NCI-H146 (cell line): ENCODE results near the gene PPT1.

Experiments used
- DNase-seq: peaks from one replicate; lab custom pipeline; 2025; lab: John Stamatoyannopoulos, UW

Gene PPT1

GRCh38 chr1:40092706-40093639 lies 4.1 kb downstream of the PPT1 start:
- DNase-seq, result no peak

- no peak for DNase-seq
Observed at GRCh38 chr1:40092241-40092640, 4.8 kb downstream of the PPT1 start.

GRCh38 chr1:40090652-40091355 lies 6.2 kb downstream of the PPT1 start:
- no peak for DNase-seq

GRCh38 chr1:40084750-40085149 lies 12.3 kb downstream of the PPT1 start:
- peak; percentile 8 for DNase-seq

GRCh38 chr1:40081871-40082270 lies 15.2 kb downstream of the PPT1 start:
- no peak for DNase-seq

GRCh38 chr1:40079774-40080400 lies 17.2 kb downstream of the PPT1 start:
- no peak for DNase-seq

GRCh38 chr1:40078512-40079333 lies 18.3 kb downstream of the PPT1 start:
- DNase-seq, result peak; percentile 16

- no peak for DNase-seq
Observed at GRCh38 chr1:40076895-40077312, 20.1 kb downstream of the PPT1 start.

- DNase-seq, result no peak
Observed at GRCh38 chr1:40075266-40075665, 21.8 kb downstream of the PPT1 start.

- no peak for DNase-seq
Observed at GRCh38 chr1:40073062-40073461, 24.0 kb downstream of the PPT1 start.

GRCh38 chr1:40072142-40072541 lies 24.9 kb downstream of the PPT1 start:
- DNase-seq, result no peak

- no peak for DNase-seq
Observed at GRCh38 chr1:40067851-40068250, 29.2 kb downstream of the PPT1 start.

- no peak for DNase-seq
Observed at GRCh38 chr1:40067023-40067422, 30.0 kb downstream of the PPT1 start.

- no peak for DNase-seq
Observed at GRCh38 chr1:40064797-40065499, 32.1 kb downstream of the PPT1 start.

GRCh38 chr1:40059960-40060750 lies 36.9 kb downstream of the PPT1 start:
- no peak for DNase-seq

GRCh38 chr1:40059338-40059959 lies 37.6 kb downstream of the PPT1 start:
- peak; percentile 44 for DNase-seq

GRCh38 chr1:40058453-40059337 lies 38.4 kb downstream of the PPT1 start:
- no peak for DNase-seq

GRCh38 chr1:40058097-40058452 lies 39.0 kb downstream of the PPT1 start:
- no peak for DNase-seq
